Stimulated activated naive B cell treated with anti-CD40 and anti-IgM and Interleukin-4, amounts not matched to agents 10 μg/mL and 1 μg/mL and 100 μg/mL, for 72 hours (primary cell): ENCODE results near the gene LPO.

Experiments used
- ATAC-seq, 2 donors: fragments of 150-1000 bp; cut with Tn5 transposase; replicated peaks; 2 replicates each; pipeline ENCODE4 v1.10.0; 2021; ENCODE audit warnings: moderate library complexity in 1 of 2
- DNase-seq: peaks from one replicate; pipeline ENCODE4 v3.0.0; 2021
- H3K27ac Mint-ChIP-seq: one replicate; pipeline ENCODE4 v1.8.0; 2022; ENCODE audit warnings: mild to moderate bottlenecking, mixed read lengths
- H3K27me3 Mint-ChIP-seq, 2 donors: one replicate each; pipeline ENCODE4 v1.8.0; 2022; ENCODE audit warnings: mixed read lengths in 2 of 2
- H3K36me3 Mint-ChIP-seq, 2 donors: one replicate each; pipeline ENCODE4 v1.8.0; 2022; ENCODE audit warnings: mixed read lengths in 2 of 2, mild to moderate bottlenecking in 1 of 2
- H3K4me1 Mint-ChIP-seq, 2 donors: one replicate each; pipeline ENCODE4 v1.8.0; 2022; ENCODE audit warnings: mixed read lengths in 2 of 2, mild to moderate bottlenecking in 1 of 2
- H3K4me3 Mint-ChIP-seq, 2 donors: one replicate each; pipeline ENCODE4 v1.8.0; 2022; ENCODE audit warnings: mild to moderate bottlenecking in 2 of 2, mixed read lengths in 2 of 2, moderate library complexity in 1 of 2
- H3K9me3 Mint-ChIP-seq, 2 donors: one replicate each; pipeline ENCODE4 v1.8.0; 2022; ENCODE audit warnings: mixed read lengths in 2 of 2, mild to moderate bottlenecking in 1 of 2

The LPO gene

GRCh38 chr17:58239987-58240386, 1.6 kb downstream of the LPO start:
- ATAC-seq (no peak), DNase-seq (no peak)
- H3K4me3 Mint-ChIP-seq: no peak overlapping the region
- H3K36me3 Mint-ChIP-seq: no peaks in the 10 kb centered on the region
- H3K9me3 Mint-ChIP-seq: no peaks in the 10 kb centered on the region
- no peak overlapping the region for H3K27ac Mint-ChIP-seq
- H3K27me3 Mint-ChIP-seq: peaks cover 45 to 52% of the 10 kb centered on the region in 2 donors
- H3K4me1 Mint-ChIP-seq: peaks cover 3 to 13% of the 10 kb centered on the region in 2 donors

GRCh38 chr17:58242171-58242784, 3.9 kb downstream of the LPO start:
- no peak overlapping the region for H3K27ac Mint-ChIP-seq
- H3K27me3 Mint-ChIP-seq: peaks cover 56 to 57% of the 10 kb centered on the region in 2 donors
- peaks cover 0 to 3% of the 10 kb centered on the region in 2 donors for H3K4me1 Mint-ChIP-seq
- no peaks in the 10 kb centered on the region for H3K36me3 Mint-ChIP-seq
- H3K4me3 Mint-ChIP-seq: no peak overlapping the region
- peak; percentile 73 to 94 for ATAC-seq
- DNase-seq: peak; percentile 33
- H3K9me3 Mint-ChIP-seq: no peaks in the 10 kb centered on the region

- H3K36me3 Mint-ChIP-seq: no peaks in the 10 kb centered on the region
- no peaks in the 10 kb centered on the region for H3K9me3 Mint-ChIP-seq
- H3K27me3 Mint-ChIP-seq: peaks cover 45 to 52% of the 10 kb centered on the region in 2 donors
- no peak for DNase-seq
- no peak overlapping the region for H3K4me3 Mint-ChIP-seq
- no peak overlapping the region for H3K27ac Mint-ChIP-seq
- no peak for ATAC-seq
- H3K4me1 Mint-ChIP-seq: peaks cover 8 to 23% of the 10 kb centered on the region in 2 donors
These were observed 6.6 kb downstream of the LPO start for GRCh38 chr17:58244963-58245362.

- DNase-seq (no peak), ATAC-seq (no peak)
- no peak overlapping the region for H3K27ac Mint-ChIP-seq
- no peaks in the 10 kb centered on the region for H3K36me3 Mint-ChIP-seq
- H3K27me3 Mint-ChIP-seq: peaks cover 41 to 48% of the 10 kb centered on the region in 2 donors
- H3K4me3 Mint-ChIP-seq: no peak overlapping the region
- H3K4me1 Mint-ChIP-seq: peaks cover 8 to 27% of the 10 kb centered on the region in 2 donors
- no peaks in the 10 kb centered on the region for H3K9me3 Mint-ChIP-seq
These were observed 7.2 kb downstream of the LPO start for GRCh38 chr17:58245428-58246103.

GRCh38 chr17:58246104-58246740, 7.8 kb downstream of the LPO start:
- Mint-ChIP-seq H3K27ac (no peak overlapping the region), H3K4me1 (peaks cover 8 to 27% of the 10 kb centered on the region in 2 donors), H3K4me3 (no peak overlapping the region), H3K36me3 (no peaks in the 10 kb centered on the region), H3K9me3 (no peaks in the 10 kb centered on the region), H3K27me3 (peaks cover 37 to 43% of the 10 kb centered on the region in 2 donors)
- DNase-seq: no peak
- no peak for ATAC-seq

GRCh38 chr17:58246781-58247180, 8.4 kb downstream of the LPO start:
- peaks cover 37 to 40% of the 10 kb centered on the region in 2 donors for H3K27me3 Mint-ChIP-seq
- H3K4me1 Mint-ChIP-seq: peaks cover 8 to 27% of the 10 kb centered on the region in 2 donors
- H3K9me3 Mint-ChIP-seq: no peaks in the 10 kb centered on the region
- DNase-seq (no peak), ATAC-seq (no peak)
- no peak overlapping the region for H3K27ac Mint-ChIP-seq
- no peaks in the 10 kb centered on the region for H3K36me3 Mint-ChIP-seq
- H3K4me3 Mint-ChIP-seq: no peak overlapping the region

GRCh38 chr17:58247511-58248363, 9.4 kb downstream of the LPO start:
- Mint-ChIP-seq H3K27ac (no peak overlapping the region), H3K27me3 (peaks cover 38 to 48% of the 10 kb centered on the region in 2 donors), H3K36me3 (no peaks in the 10 kb centered on the region), H3K4me1 (peaks cover 7 to 27% of the 10 kb centered on the region in 2 donors), H3K4me3 (no peak overlapping the region), H3K9me3 (no peaks in the 10 kb centered on the region)
- ATAC-seq (no peak), DNase-seq (no peak)

- H3K9me3 Mint-ChIP-seq: no peaks in the 10 kb centered on the region
- no peak for DNase-seq
- H3K36me3 Mint-ChIP-seq: no peaks in the 10 kb centered on the region
- H3K27me3 Mint-ChIP-seq: peaks cover 27 to 37% of the 10 kb centered on the region in 2 donors
- peak overlapping the region; percentile 30 to 95 for H3K4me3 Mint-ChIP-seq
- peaks cover 5 to 27% of the 10 kb centered on the region in 2 donors for H3K4me1 Mint-ChIP-seq
- H3K27ac Mint-ChIP-seq: no peak overlapping the region
- ATAC-seq: no peak
These were observed 10.5 kb downstream of the LPO start for GRCh38 chr17:58248955-58249269.

GRCh38 chr17:58249270-58250133, 11.1 kb downstream of the LPO start:
- Mint-ChIP-seq H3K4me3 (peak overlapping the region; percentile 84 to 95), H3K36me3 (no peaks in the 10 kb centered on the region), H3K27me3 (peaks cover 22 to 33% of the 10 kb centered on the region in 2 donors), H3K27ac (peak overlapping the region; percentile 73), H3K4me1 (peaks cover 5 to 27% of the 10 kb centered on the region in 2 donors), H3K9me3 (no peaks in the 10 kb centered on the region)
- DNase-seq: peak; percentile 66
- peak; percentile 89 to 90 for ATAC-seq

- ATAC-seq (no peak), DNase-seq (no peak)
- Mint-ChIP-seq H3K36me3 (no peaks in the 10 kb centered on the region), H3K27me3 (peaks cover 21 to 32% of the 10 kb centered on the region in 2 donors), H3K27ac (no peak overlapping the region), H3K4me3 (no peak overlapping the region), H3K9me3 (no peaks in the 10 kb centered on the region), H3K4me1 (peaks cover 5 to 27% of the 10 kb centered on the region in 2 donors)
These were observed 12.1 kb downstream of the LPO start for GRCh38 chr17:58250344-58251011.

- Mint-ChIP-seq H3K36me3 (no peaks in the 10 kb centered on the region), H3K4me1 (peaks cover 5 to 27% of the 10 kb centered on the region in 2 donors), H3K27ac (no peak overlapping the region), H3K4me3 (no peak overlapping the region), H3K9me3 (no peaks in the 10 kb centered on the region), H3K27me3 (peaks cover 13 to 27% of the 10 kb centered on the region in 2 donors)
- ATAC-seq (no peak), DNase-seq (no peak)
These were observed 13.8 kb downstream of the LPO start for GRCh38 chr17:58252141-58252540.

- no peaks in the 10 kb centered on the region for H3K36me3 Mint-ChIP-seq
- H3K4me1 Mint-ChIP-seq: peaks cover 5 to 19% of the 10 kb centered on the region in 2 donors
- H3K27me3 Mint-ChIP-seq: peaks cover 13 to 31% of the 10 kb centered on the region in 2 donors
- H3K9me3 Mint-ChIP-seq: no peaks in the 10 kb centered on the region
- no peak for ATAC-seq
- no peak overlapping the region for H3K4me3 Mint-ChIP-seq
- DNase-seq: no peak
- H3K27ac Mint-ChIP-seq: no peak overlapping the region
These were observed 14.7 kb downstream of the LPO start for GRCh38 chr17:58253082-58253481.

- peaks cover 0 to 5% of the 10 kb centered on the region in 2 donors for H3K4me1 Mint-ChIP-seq
- H3K36me3 Mint-ChIP-seq: no peaks in the 10 kb centered on the region
- H3K4me3 Mint-ChIP-seq: no peak overlapping the region
- no peaks in the 10 kb centered on the region for H3K9me3 Mint-ChIP-seq
- ATAC-seq (no peak), DNase-seq (no peak)
- peaks cover 9 to 41% of the 10 kb centered on the region in 2 donors for H3K27me3 Mint-ChIP-seq
- H3K27ac Mint-ChIP-seq: no peak overlapping the region
These were observed 16.4 kb downstream of the LPO start for GRCh38 chr17:58254803-58255202.
